Effector memory CD4-positive, alpha-beta T cell (primary cell): Measurements from ENCODE around the gene CBARP.
A peak's percentile ranks its signal among the peaks of the same experiment; 100 is the strongest.
"Not testable (repeated sequence)": the region's sequence is repeated elsewhere in the genome, so short reads cannot be mapped to it uniquely, and the experiment has no call there.

Experiments
- DNase-seq, 3 donors: peaks; one replicate each; pipeline ENCODE4 v3.0.0-alpha.2; 2020
- H3K27ac ChIP-seq: 2 replicates; pipeline ENCODE4 v1.7.0; 2013; ENCODE audit warnings: mild to moderate bottlenecking, low read length, moderate library complexity; ENCODE audit not compliant: insufficient read depth, poor library complexity, severe bottlenecking
- H3K27me3 ChIP-seq: replicated peaks from 2 replicates; pipeline ENCODE4 v1.7.0; 2013; ENCODE audit warnings: mild to moderate bottlenecking, low read length; ENCODE audit not compliant: insufficient read depth, control insufficient read depth, poor library complexity, severe bottlenecking
- H3K36me3 ChIP-seq: 2 replicates; pipeline ENCODE4 v1.7.0; 2013; ENCODE audit warnings: mild to moderate bottlenecking, low read length, moderate library complexity; ENCODE audit not compliant: control insufficient read depth, insufficient read depth
- H3K4me1 ChIP-seq: 2 replicates; pipeline ENCODE4 v1.7.0; 2013; ENCODE audit warnings: low read length, mild to moderate bottlenecking; ENCODE audit not compliant: control insufficient read depth, insufficient read depth, poor library complexity, severe bottlenecking
- H3K4me3 ChIP-seq: 2 replicates; pipeline ENCODE4 v1.7.0; 2013; ENCODE audit warnings: low read length, low read depth, mild to moderate bottlenecking; ENCODE audit not compliant: insufficient read depth, poor library complexity, severe bottlenecking
- H3K9me3 ChIP-seq: 2 replicates; pipeline ENCODE4 v1.7.0; 2013; ENCODE audit warnings: mild to moderate bottlenecking, low read length, moderate library complexity; ENCODE audit not compliant: control insufficient read depth

The CBARP gene

GRCh38 chr19:1251330-1252220, 13.8 kb upstream of the CBARP start:
- Histone ChIP-seq H3K27me3 (no peaks in the 10 kb centered on the region), H3K9me3 (no peaks in the 10 kb centered on the region), H3K4me3 (peak overlapping the region; percentile 96), H3K4me1 (peaks cover 53% of the 10 kb centered on the region), H3K36me3 (peaks cover 31% of the 10 kb centered on the region), H3K27ac (peak overlapping the region; percentile 89)
- DNase-seq = peak; percentile 44 to 65 (median 57)

GRCh38 chr19:1250437-1251260, 12.8 kb upstream of the CBARP start:
- peak; percentile 43 to 50 (median 50) for DNase-seq
- no peaks in the 10 kb centered on the region for H3K9me3 ChIP-seq

GRCh38 chr19:1249990-1250436, 12.2 kb upstream of the CBARP start:
- peak overlapping the region; percentile 89 for H3K27ac ChIP-seq
- H3K9me3 ChIP-seq = no peaks in the 10 kb centered on the region
- no peak for DNase-seq
- H3K36me3 ChIP-seq = peaks cover 17% of the 10 kb centered on the region
- no peaks in the 10 kb centered on the region for H3K27me3 ChIP-seq
- peak overlapping the region; percentile 96 for H3K4me3 ChIP-seq
- H3K4me1 ChIP-seq = peaks cover 48% of the 10 kb centered on the region

More at GRCh38 chr19:1250437-1251260, 12.8 kb upstream of the CBARP start:
- H3K4me1 ChIP-seq = peaks cover 50% of the 10 kb centered on the region
- H3K4me3 ChIP-seq = peak overlapping the region; percentile 96
- H3K27me3 ChIP-seq = no peaks in the 10 kb centered on the region
- H3K36me3 ChIP-seq = peaks cover 24% of the 10 kb centered on the region
- H3K27ac ChIP-seq = peak overlapping the region; percentile 89

- peaks cover 48% of the 10 kb centered on the region for H3K4me1 ChIP-seq
- H3K27ac ChIP-seq = peak overlapping the region; percentile 90
- peak; percentile 89 to 94 (median 91) for DNase-seq
- peak overlapping the region; percentile 96 for H3K4me3 ChIP-seq
- no peaks in the 10 kb centered on the region for H3K27me3 ChIP-seq
- H3K36me3 ChIP-seq = peaks cover 12% of the 10 kb centered on the region
- no peaks in the 10 kb centered on the region for H3K9me3 ChIP-seq
These were observed 11.6 kb upstream of the CBARP start for GRCh38 chr19:1249298-1249989.

GRCh38 chr19:1248786-1249297, 11.0 kb upstream of the CBARP start:
- Histone ChIP-seq H3K9me3 (no peaks in the 10 kb centered on the region), H3K4me1 (peaks cover 47% of the 10 kb centered on the region), H3K27me3 (no peaks in the 10 kb centered on the region), H3K27ac (peak overlapping the region; percentile 90), H3K4me3 (peak overlapping the region; percentile 62), H3K36me3 (peaks cover 6% of the 10 kb centered on the region)
- DNase-seq = peak; percentile 77 to 84 (median 78)

- Histone ChIP-seq H3K36me3 (no peaks in the 10 kb centered on the region), H3K27ac (peak within 1 kb of the TSS; percentile 90), H3K27me3 (no peaks in the 10 kb centered on the region), H3K4me1 (peaks cover 41% of the 10 kb centered on the region), H3K9me3 (no peaks in the 10 kb centered on the region), H3K4me3 (peak within 1 kb of the TSS; percentile 62)
- peak; percentile 69 to 74 (median 73) for DNase-seq
These were observed 10.5 kb upstream of the CBARP start, which contains the start of gene MIDN for GRCh38 chr19:1248139-1248785. MIDN (plus strand) TSS chr19:1248583; CDS start chr19:1250297, 1,714 bp downstream.

- peak overlapping the region; percentile 90 for H3K27ac ChIP-seq
- peaks cover 37% of the 10 kb centered on the region for H3K4me1 ChIP-seq
- peak overlapping the region; percentile 62 for H3K4me3 ChIP-seq
- no peaks in the 10 kb centered on the region for H3K36me3 ChIP-seq
- no peaks in the 10 kb centered on the region for H3K9me3 ChIP-seq
- H3K27me3 ChIP-seq = no peaks in the 10 kb centered on the region
- DNase-seq = no peak
These were observed 9.9 kb upstream of the CBARP start for GRCh38 chr19:1247748-1248138.

GRCh38 chr19:1246265-1247087, 8.7 kb upstream of the CBARP start:
- H3K4me3 ChIP-seq, DNase-seq, H3K27ac ChIP-seq, H3K9me3 ChIP-seq, H3K36me3 ChIP-seq, H3K27me3 ChIP-seq: not testable (repeated sequence)
- H3K4me1 ChIP-seq = peaks cover 29% of the 10 kb centered on the region
